ENCODE results near the gene TRAPPC2.

Gene TRAPPC2

GRCh38 chrX:13734278-13735172, at the start of gene TRAPPC2, which contains the start of gene OFD1:
TRAPPC2 (minus strand) TSS chrX:13734620; CDS start chrX:13719963, 14,657 bp downstream.
OFD1 (plus strand) TSS chrX:13734748; CDS start chrX:13735072, 324 bp downstream.
- DNase-seq (ENCODE audit: low spot score), result peak; percentile 92

- no peak for DNase-seq (ENCODE audit: low spot score)
Observed at GRCh38 chrX:13780868-13781427, 46.5 kb upstream of the TRAPPC2 start.

- DNase-seq (ENCODE audit: low spot score), result no peak
Observed at GRCh38 chrX:13778916-13779315, 44.5 kb upstream of the TRAPPC2 start.

GRCh38 chrX:13776387-13776786, 42.0 kb upstream of the TRAPPC2 start:
- DNase-seq (ENCODE audit: low spot score), result no peak

GRCh38 chrX:13775837-13776236, 41.4 kb upstream of the TRAPPC2 start:
- DNase-seq (ENCODE audit: low spot score), result no peak

GRCh38 chrX:13774696-13775095, 40.3 kb upstream of the TRAPPC2 start:
- no peak for DNase-seq (ENCODE audit: low spot score)

- DNase-seq (ENCODE audit: low spot score), result no peak
Observed at GRCh38 chrX:13770013-13770535, 35.7 kb upstream of the TRAPPC2 start.

- DNase-seq (ENCODE audit: low spot score), result no peak
Observed at GRCh38 chrX:13768939-13769338, 34.5 kb upstream of the TRAPPC2 start.

GRCh38 chrX:13764765-13765164, 30.3 kb upstream of the TRAPPC2 start:
- DNase-seq (ENCODE audit: low spot score), result no peak

- no peak for DNase-seq (ENCODE audit: low spot score)
Observed at GRCh38 chrX:13764281-13764680, 29.9 kb upstream of the TRAPPC2 start.

GRCh38 chrX:13763489-13763888, 29.1 kb upstream of the TRAPPC2 start:
- DNase-seq (ENCODE audit: low spot score), result no peak

GRCh38 chrX:13761606-13762414, 27.4 kb upstream of the TRAPPC2 start:
- no peak for DNase-seq (ENCODE audit: low spot score)

GRCh38 chrX:13760426-13760825, 26.0 kb upstream of the TRAPPC2 start:
- DNase-seq (ENCODE audit: low spot score), result no peak

- DNase-seq (ENCODE audit: low spot score), result no peak
Observed at GRCh38 chrX:13759152-13759718, 24.8 kb upstream of the TRAPPC2 start.

- DNase-seq (ENCODE audit: low spot score), result no peak
Observed at GRCh38 chrX:13756381-13756780, 22.0 kb upstream of the TRAPPC2 start.

- peak; percentile 20 for DNase-seq (ENCODE audit: low spot score)
Observed at GRCh38 chrX:13755254-13755653, 20.8 kb upstream of the TRAPPC2 start.

- DNase-seq (ENCODE audit: low spot score), result no peak
Observed at GRCh38 chrX:13754765-13755164, 20.3 kb upstream of the TRAPPC2 start.

GRCh38 chrX:13752646-13753045, 18.2 kb upstream of the TRAPPC2 start:
- no peak for DNase-seq (ENCODE audit: low spot score)

GRCh38 chrX:13752141-13752540, 17.7 kb upstream of the TRAPPC2 start:
- DNase-seq (ENCODE audit: low spot score), result no peak

- no peak for DNase-seq (ENCODE audit: low spot score)
Observed at GRCh38 chrX:13750812-13751211, 16.4 kb upstream of the TRAPPC2 start.

- peak; percentile 60 for DNase-seq (ENCODE audit: low spot score)
Observed at GRCh38 chrX:13750204-13750603, 15.8 kb upstream of the TRAPPC2 start.

- no peak for DNase-seq (ENCODE audit: low spot score)
Observed at GRCh38 chrX:13748486-13748885, 14.1 kb upstream of the TRAPPC2 start.
